Skeletal muscle tissue (tissue), 4 donors: ENCODE results near the gene ALDH2. TPM values are rescaled to one million over a fixed set of nuclear protein-coding genes. Genes with fewer than 3 reads are reported as not detected.
A peak's percentile ranks its signal among the peaks of the same experiment; 100 is the strongest.

ENCODE experiments used
- H3K27ac ChIP-seq: one replicate; pipeline ENCODE4 v1.7.0; 2013; ENCODE audit warnings: mild to moderate bottlenecking, low read depth, low read length, inconsistent platforms
- H3K27me3 ChIP-seq, 3 donors: one replicate each; pipeline ENCODE4 v1.7.0; 2013; ENCODE audit warnings: low read length in 3 of 3; ENCODE audit not compliant: control insufficient read depth in 3 of 3, insufficient read depth in 3 of 3
- H3K36me3 ChIP-seq, 3 donors: one replicate each; pipeline ENCODE4 v1.7.0; 2013; ENCODE audit warnings: low read length in 3 of 3; ENCODE audit not compliant: control insufficient read depth in 3 of 3, insufficient read depth in 3 of 3
- H3K4me1 ChIP-seq, 3 donors: one replicate each; pipeline ENCODE4 v1.7.0; 2013; ENCODE audit warnings: low read length in 3 of 3, mild to moderate bottlenecking in 3 of 3; ENCODE audit not compliant: control insufficient read depth in 3 of 3, insufficient read depth in 3 of 3
- H3K4me3 ChIP-seq, 3 donors: one replicate each; pipeline ENCODE4 v1.7.0; 2013; ENCODE audit warnings: low read length in 3 of 3
- H3K9ac ChIP-seq, 3 donors: one replicate each; pipeline ENCODE4 v1.7.0; 2013; ENCODE audit warnings: low read length in 3 of 3, mild to moderate bottlenecking in 3 of 3, moderate library complexity in 2 of 3, low read depth in 1 of 3
- H3K9me3 ChIP-seq, 3 donors: one replicate each; pipeline ENCODE4 v1.7.0; 2013; ENCODE audit warnings: low read length in 3 of 3; ENCODE audit not compliant: control insufficient read depth in 3 of 3
- total RNA-seq: library from RNA; depleted of rRNA; stranded (reverse); fragments of >200 nt; gene quantifications from one replicate; pipeline ENCODE4 v1.2.3, GENCODE V29; 2014
- donor health status: Osteomylitis.

The ALDH2 gene
- total RNA-seq, 1 donor from 2014 or later, result 5.7 TPM

DNA sequence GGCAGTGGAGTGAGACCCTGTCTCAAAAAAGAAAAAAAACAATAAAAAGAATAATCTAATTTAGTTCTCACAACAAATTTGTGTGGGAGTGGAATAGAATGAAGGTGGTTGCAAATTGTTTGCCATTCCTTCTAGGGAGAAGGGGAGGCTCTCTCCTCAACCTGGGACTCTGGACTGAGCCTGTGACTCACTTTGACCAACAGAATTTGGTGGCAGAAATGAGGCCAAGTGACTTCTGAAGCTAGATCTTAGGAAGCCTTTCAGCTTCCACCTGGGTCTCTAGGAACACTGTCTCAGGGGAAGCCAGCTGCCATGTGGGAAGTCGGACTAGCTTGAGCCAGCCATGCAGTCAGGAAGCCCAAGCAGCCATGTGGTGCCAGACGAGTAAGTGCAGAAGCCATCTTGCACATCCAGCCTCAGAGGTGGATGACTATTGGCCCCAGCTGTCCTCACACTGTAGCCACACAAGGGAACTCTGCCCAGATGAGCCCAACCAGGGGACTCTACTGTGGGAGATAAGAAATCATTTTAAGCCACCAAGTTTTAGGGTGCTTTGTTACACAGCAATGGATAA lies 14.4 kb downstream of the ALDH2 start:
- peaks cover 12 to 20% (median 18%) of the 10 kb centered on the region in 3 donors for H3K4me1 ChIP-seq
- H3K9me3 ChIP-seq, result peaks cover 0 to 3% (median 2%) of the 10 kb centered on the region in 3 donors
- no peak overlapping the region for H3K9ac ChIP-seq
- H3K27ac ChIP-seq, result no peak overlapping the region
- H3K27me3 ChIP-seq, result no peaks in the 10 kb centered on the region
- H3K4me3 ChIP-seq, result no peak overlapping the region
- H3K36me3 ChIP-seq, result peaks cover 31 to 44% (median 38%) of the 10 kb centered on the region in 3 donors

DNA sequence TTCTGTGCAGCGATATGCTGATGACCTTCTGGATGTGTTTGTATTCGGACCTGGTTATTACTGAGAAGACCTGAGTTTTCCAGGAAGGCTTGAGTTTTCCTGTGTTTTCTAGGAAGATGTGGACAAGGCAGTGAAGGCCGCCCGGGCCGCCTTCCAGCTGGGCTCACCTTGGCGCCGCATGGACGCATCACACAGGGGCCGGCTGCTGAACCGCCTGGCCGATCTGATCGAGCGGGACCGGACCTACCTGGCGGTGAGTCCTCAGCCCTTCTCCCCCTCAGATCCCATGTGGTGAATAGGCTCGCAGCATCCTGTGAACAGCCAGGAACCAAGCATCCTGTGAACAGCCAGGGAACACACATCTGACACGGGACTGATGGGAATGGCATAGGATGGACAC lies 16.3 kb downstream of the ALDH2 start:
- Histone ChIP-seq H3K27me3 (no peaks in the 10 kb centered on the region), H3K9ac (no peak overlapping the region), H3K4me1 (peaks cover 0 to 8% (median 1%) of the 10 kb centered on the region in 3 donors), H3K27ac (no peak overlapping the region), H3K4me3 (no peak overlapping the region), H3K9me3 (peaks cover 0 to 3% (median 2%) of the 10 kb centered on the region in 3 donors), H3K36me3 (peaks cover 31 to 53% (median 41%) of the 10 kb centered on the region in 3 donors)

DNA sequence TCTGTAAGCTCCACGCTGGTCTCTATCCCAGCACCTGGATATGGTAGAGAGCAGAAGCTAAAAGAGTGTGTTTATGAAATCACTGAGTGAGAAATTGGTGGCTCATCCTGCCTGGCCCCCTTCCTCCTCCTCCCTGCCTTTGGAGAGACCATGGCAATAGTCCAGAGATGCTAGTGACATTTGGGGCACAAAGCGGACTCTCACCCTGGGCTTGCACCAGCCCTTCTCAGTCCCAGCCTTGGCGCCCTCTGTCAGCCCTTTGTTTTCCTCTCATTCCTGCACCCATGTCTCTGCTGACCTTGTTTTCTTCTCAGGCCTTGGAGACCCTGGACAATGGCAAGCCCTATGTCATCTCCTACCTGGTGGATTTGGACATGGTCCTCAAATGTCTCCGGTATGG lies 18.2 kb downstream of the ALDH2 start:
- Histone ChIP-seq H3K27me3 (no peaks in the 10 kb centered on the region), H3K36me3 (peaks cover 36 to 57% (median 47%) of the 10 kb centered on the region in 3 donors), H3K4me3 (no peak overlapping the region), H3K9ac (no peak overlapping the region), H3K9me3 (peaks cover 0 to 3% (median 2%) of the 10 kb centered on the region in 3 donors), H3K4me1 (peaks cover 0 to 12% (median 6%) of the 10 kb centered on the region in 3 donors), H3K27ac (no peak overlapping the region)

DNA sequence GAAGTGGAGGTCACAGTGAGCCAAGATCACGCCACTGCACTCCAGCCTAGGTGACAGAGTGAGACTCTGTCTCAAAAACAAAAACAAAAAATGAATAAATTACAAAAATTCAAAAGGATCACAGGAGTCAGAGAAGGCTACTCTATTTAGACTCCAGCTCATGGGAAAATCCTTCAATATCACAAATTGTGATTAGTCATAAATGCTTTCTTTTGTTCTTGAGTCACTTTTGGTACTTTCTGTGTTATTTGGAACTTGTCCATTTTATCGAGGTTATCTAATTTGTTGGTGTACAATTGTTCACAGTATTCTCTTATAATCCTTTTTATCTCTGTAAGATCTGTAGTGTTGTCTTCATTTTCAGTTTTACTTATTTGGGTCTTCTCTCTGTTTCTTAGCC lies 18.9 kb downstream of the ALDH2 start:
- no peak overlapping the region for H3K4me3 ChIP-seq
- H3K9me3 ChIP-seq, result peaks cover 0 to 3% (median 2%) of the 10 kb centered on the region in 3 donors
- no peak overlapping the region for H3K27ac ChIP-seq
- peaks cover 0 to 12% (median 6%) of the 10 kb centered on the region in 3 donors for H3K4me1 ChIP-seq
- no peak overlapping the region for H3K9ac ChIP-seq
- no peaks in the 10 kb centered on the region for H3K27me3 ChIP-seq
- peaks cover 38 to 59% (median 50%) of the 10 kb centered on the region in 3 donors for H3K36me3 ChIP-seq

DNA sequence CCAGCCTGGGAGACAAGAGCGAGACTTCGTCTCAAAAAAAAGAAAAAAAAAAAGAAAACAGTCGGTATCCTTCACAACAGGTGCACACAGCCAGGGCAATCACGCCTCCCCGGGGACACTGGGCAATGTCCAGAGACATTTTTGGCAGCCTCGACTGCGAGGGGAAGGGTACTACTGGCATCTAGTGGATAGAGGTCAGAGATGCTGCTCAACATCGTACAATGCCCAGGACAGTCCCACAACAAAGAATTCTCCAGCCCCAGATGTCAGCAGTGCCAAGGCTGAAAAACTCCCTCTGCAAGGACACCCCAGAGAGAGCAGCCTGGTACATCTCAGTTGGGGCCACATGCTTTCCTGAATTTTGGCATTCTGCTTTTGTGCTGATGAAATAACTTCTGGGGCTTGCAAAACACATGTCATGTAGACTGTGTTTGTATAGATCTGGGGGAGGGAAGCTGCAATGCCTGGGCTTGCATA lies 21.5 kb downstream of the ALDH2 start:
- Histone ChIP-seq H3K27ac (no peak overlapping the region), H3K4me1 (peaks cover 0 to 20% (median 12%) of the 10 kb centered on the region in 3 donors), H3K27me3 (no peaks in the 10 kb centered on the region), H3K9me3 (no peaks in the 10 kb centered on the region), H3K36me3 (peaks cover 52 to 63% (median 57%) of the 10 kb centered on the region in 3 donors), H3K4me3 (no peak overlapping the region), H3K9ac (no peak overlapping the region)

DNA sequence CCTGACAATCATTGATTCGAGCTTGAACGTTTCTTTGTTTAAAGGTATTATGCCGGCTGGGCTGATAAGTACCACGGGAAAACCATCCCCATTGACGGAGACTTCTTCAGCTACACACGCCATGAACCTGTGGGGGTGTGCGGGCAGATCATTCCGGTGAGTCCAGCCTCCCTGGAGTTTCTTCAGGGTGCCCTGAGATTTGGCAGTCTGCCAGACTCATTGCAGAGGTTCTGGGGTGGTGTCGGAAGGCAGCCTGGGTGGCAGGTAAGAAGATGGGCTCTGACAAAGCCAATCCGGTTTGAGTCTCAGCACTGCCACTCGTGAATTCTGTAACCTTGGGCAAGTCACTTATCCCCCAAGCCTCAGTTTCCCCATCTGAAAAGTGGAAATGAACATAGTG lies 23.0 kb downstream of the ALDH2 start:
- Histone ChIP-seq H3K4me1 (peaks cover 0 to 20% (median 12%) of the 10 kb centered on the region in 3 donors), H3K9me3 (no peaks in the 10 kb centered on the region), H3K27me3 (no peaks in the 10 kb centered on the region), H3K27ac (no peak overlapping the region), H3K4me3 (no peak overlapping the region), H3K36me3 (peaks cover 46 to 57% (median 51%) of the 10 kb centered on the region in 3 donors), H3K9ac (no peak overlapping the region)

DNA sequence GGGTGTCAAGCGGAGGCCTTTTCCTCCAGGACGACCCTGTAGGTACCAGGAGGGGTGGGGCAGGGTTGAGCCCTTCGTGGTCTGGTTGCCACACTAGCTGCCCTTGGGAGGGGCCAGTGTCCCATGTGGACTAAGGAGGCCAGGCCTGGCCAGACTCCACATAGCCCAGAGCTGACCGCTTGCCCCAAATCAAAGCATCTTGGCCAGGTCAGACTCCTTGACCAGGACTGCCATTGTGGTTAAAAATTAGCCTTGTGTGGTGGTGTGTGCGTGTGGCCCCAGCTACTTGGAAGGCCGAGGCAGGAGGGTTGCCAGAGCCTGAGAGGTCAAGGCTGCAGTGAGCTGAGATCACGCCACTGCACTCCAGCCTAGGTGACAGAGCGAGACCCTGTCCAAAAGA lies 24.8 kb downstream of the ALDH2 start:
- H3K27ac ChIP-seq, result no peak overlapping the region
- no peak overlapping the region for H3K9ac ChIP-seq
- peaks cover 0 to 20% (median 12%) of the 10 kb centered on the region in 3 donors for H3K4me1 ChIP-seq
- H3K9me3 ChIP-seq, result no peaks in the 10 kb centered on the region
- H3K36me3 ChIP-seq, result peaks cover 40 to 57% (median 49%) of the 10 kb centered on the region in 3 donors
- H3K27me3 ChIP-seq, result no peaks in the 10 kb centered on the region
- H3K4me3 ChIP-seq, result no peak overlapping the region

DNA sequence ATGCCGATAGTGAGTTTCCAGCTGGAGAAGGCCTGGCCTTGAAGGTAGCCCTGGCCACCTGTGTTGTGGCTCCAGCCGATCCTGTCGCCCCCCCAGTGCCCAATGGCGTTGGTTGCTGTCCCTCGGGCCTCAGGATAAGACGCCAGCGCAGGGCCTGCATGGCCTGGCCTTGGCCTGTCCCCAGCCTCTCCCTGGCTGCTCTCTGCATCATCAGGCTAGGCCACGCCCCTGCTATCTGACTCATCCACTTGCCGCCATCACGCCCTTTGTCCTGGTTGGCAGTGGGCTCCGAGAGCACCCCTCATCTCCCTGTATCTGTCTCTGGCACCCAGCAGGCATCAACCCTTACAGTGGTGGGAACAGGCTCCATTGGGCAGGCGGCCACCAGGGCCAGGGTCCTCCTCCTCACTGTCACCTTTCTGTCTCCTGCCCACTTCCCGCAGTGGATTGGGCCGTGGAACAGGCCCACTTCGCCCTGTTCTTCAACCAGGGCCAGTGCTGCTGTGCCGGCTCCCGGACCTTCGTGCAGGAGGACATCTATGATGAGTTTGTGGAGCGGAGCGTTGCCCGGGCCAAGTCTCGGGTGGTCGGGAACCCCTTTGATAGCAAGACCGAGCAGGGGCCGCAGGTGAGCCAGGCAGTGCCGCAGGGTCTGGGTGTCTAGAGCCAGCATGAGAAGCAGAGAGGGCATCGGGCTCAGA lies 25.6 kb downstream of the ALDH2 start:
- Histone ChIP-seq H3K4me3 (no peak overlapping the region), H3K27me3 (no peaks in the 10 kb centered on the region), H3K4me1 (peaks cover 0 to 16% (median 12%) of the 10 kb centered on the region in 3 donors), H3K27ac (no peak overlapping the region), H3K9me3 (no peaks in the 10 kb centered on the region), H3K36me3 (peaks cover 39 to 49% (median 49%) of the 10 kb centered on the region in 3 donors), H3K9ac (no peak overlapping the region)

DNA sequence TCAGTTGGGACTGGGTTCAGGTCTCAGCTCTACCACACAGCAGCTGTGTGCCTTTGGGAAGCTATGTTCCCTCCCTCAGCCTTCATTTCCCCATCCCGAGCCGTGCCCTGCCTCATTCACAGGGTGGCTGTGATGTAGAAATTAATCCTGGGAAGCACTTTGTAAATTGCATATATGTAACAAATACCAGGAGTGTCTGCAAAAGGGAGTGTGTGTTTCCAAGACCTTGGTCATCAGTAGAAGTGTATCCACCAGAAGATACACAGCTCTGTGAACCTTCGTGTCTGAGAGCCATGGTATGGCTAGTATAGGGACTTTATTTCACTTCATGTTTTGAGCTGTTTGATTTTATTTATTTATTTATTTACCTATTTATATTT lies 26.1 kb downstream of the ALDH2 start:
- no peak overlapping the region for H3K4me3 ChIP-seq
- peaks cover 0 to 15% (median 12%) of the 10 kb centered on the region in 3 donors for H3K4me1 ChIP-seq
- H3K9ac ChIP-seq, result no peak overlapping the region
- no peaks in the 10 kb centered on the region for H3K9me3 ChIP-seq
- H3K36me3 ChIP-seq, result peaks cover 41 to 53% (median 50%) of the 10 kb centered on the region in 3 donors
- H3K27me3 ChIP-seq, result no peaks in the 10 kb centered on the region
- H3K27ac ChIP-seq, result no peak overlapping the region

DNA sequence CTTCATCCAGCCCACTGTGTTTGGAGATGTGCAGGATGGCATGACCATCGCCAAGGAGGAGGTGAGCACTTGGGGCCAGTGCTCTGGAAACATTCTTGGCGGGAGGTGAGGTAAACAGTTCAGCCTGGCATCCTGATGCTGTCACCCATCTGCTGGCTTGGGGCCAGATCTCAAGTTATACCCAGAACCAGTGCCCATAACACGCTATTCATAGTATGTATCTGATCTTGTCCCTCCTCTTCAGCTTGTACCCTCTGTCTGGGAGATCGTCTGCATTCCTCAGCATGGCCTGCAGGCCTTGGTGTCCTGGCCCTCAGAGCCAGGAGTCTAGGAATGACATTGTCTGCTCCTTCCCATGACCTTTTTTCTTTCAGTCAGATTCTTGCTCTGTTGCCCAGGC lies 31.4 kb downstream of the ALDH2 start:
- Histone ChIP-seq H3K36me3 (peaks cover 36 to 44% (median 42%) of the 10 kb centered on the region in 3 donors), H3K4me1 (peaks cover 0 to 7% (median 5%) of the 10 kb centered on the region in 3 donors), H3K4me3 (no peak overlapping the region), H3K9me3 (no peaks in the 10 kb centered on the region), H3K9ac (peak overlapping the region in 1 of 3 donors; percentile 40), H3K27ac (no peak overlapping the region), H3K27me3 (no peaks in the 10 kb centered on the region)
